Eye (tissue), 1 donor: Measurements from ENCODE around the gene NXPH4.

Experiments used
- DNase-seq: peaks from one replicate; pipeline ENCODE4 v3.0.0-alpha.2; 2015

Gene NXPH4

DNA sequence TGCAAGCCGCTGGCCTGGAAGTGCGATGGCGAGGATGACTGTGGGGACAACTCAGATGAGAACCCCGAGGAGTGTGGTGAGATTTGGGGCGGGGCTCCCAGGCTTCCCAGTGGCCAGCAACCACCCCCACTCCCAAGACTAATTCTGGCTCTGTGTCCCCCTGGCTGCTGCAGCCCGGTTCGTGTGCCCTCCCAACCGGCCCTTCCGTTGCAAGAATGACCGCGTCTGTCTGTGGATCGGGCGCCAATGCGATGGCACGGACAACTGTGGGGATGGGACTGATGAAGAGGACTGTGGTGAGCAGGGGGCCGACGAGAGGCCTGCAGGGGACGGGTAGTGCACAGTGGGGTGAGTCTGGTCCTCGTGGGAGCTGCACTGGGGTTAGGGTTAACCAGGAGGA lies 12.1 kb upstream of the NXPH4 start:
- no peak for DNase-seq

DNA sequence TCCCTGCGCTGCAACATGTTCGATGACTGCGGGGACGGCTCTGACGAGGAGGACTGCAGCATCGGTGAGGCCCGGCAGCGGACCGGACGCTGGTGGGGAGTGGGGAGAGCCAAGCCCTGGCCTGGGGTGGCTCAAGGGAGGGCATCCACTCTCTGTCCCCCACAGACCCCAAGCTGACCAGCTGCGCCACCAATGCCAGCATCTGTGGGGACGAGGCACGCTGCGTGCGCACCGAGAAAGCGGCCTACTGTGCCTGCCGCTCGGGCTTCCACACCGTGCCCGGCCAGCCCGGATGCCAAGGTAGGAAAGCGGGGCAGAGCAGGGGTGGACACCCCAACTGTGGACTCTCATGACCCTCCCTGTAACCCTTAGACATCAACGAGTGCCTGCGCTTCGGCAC lies 11.4 kb upstream of the NXPH4 start:
- DNase-seq: no peak

DNA sequence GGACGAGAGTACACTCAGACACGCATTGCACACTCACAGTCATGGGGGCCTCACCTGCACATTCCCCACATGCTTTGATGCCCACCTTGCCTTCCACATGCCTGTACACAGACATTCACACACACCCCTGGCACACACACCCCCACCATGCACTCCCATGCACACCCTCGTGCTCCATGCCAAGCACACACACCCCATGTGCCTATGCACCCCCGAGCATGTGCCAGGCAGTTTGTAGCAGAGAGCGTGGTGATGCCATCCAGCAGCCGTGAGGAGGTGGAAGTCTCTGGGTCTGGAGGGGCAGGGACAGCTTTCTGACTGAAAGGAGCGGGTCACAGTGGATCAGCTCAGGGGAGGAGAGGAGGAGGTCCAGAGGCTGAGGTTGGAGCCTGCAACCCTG lies 10.7 kb upstream of the NXPH4 start:
- no peak for DNase-seq

DNA sequence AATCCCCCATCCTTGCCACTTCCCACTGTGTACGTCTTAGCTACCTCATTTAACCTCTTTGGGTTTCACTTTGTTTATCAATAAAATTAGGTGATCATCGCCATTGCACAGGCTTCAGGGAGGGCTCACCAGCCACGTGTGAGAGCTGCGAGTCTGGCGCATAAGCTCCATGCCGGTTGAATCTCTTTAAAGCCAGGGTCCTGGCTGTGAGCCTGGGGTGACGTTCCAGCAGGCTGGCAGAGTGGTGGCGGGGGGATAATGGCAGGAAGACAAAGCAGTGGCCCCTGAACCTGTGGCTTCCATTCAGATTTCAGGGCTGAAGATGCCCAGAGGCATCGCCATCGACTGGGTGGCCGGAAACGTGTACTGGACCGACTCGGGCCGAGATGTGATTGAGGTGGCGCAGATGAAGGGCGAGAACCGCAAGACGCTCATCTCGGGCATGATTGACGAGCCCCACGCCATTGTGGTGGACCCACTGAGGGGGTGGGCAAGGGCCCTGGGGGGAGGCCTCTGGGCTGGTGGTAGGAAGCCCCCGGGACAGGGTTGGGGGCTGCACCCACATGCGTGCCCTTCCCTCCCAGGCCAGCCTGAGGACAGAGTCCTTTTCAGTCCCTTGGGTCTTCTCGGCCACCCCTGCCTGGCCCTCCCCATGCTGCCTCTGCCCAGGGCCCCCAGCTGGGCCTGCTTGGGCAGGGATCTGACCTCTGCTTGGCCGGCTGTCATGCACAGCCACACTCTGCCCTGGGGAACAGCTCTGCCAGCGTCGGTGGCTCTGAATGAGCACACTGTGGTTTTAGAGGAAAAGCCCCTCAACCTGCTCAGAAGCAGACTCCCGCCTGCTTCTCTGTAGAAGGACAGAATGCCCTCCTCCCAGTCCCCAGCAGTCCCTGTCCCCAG lies 8.6 kb upstream of the NXPH4 start:
- DNase-seq: no peak

DNA sequence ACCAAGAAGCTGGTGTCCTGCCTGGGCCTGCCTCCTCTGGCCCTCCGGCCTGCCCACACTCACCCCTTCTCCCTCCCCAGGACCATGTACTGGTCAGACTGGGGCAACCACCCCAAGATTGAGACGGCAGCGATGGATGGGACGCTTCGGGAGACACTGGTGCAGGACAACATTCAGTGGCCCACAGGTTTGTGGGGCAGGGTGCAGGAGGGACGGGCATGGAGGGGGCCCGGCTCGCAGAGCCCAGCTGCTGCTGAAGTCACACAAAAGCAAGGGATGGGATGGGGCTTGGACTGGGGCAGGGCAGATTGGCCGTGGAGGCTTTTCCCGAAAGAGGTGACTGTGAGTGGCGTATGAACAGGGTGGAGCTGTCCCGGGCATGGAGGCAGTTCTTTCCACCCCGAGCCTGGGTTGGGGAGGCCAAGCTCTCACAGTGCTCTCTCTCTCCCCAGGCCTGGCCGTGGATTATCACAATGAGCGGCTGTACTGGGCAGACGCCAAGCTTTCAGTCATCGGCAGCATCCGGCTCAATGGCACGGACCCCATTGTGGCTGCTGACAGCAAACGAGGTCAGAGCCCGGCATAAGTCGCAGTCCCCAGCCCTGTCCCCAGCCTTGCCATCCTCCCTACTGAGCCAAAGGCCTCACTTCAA lies 7.8 kb upstream of the NXPH4 start:
- DNase-seq: no peak

DNA sequence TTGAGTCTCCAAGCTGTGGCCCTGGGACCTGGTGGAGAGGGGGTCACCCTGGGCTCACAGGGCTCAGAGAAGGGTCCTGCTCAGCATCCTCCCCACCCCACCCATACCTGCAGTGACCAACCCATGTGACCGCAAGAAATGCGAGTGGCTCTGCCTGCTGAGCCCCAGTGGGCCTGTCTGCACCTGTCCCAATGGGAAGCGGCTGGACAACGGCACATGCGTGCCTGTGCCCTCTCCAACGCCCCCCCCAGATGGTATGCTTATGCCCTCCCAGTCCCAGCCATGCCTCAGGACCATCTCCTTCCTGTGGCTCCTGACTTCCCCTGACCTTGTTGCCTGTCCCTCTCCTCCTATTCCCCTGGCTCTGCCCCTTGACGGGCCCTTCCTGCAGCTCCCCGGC lies 6.7 kb upstream of the NXPH4 start:
- no peak for DNase-seq

DNA sequence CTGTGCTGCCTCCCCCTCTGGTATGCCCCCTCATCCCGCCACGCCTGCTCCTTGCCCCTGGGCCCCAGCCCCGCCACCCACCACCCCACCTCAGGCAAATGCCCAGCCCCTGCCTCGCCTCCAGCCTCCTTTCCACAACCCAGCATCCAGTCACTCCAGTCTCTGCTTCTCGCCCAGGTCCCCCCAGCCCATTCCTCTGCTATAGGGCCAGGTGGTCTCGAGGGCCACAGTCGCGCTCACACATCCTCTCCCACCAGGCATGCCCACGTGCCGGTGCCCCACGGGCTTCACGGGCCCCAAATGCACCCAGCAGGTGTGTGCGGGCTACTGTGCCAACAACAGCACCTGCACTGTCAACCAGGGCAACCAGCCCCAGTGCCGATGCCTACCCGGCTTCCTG lies 6.1 kb upstream of the NXPH4 start:
- DNase-seq: no peak

DNA sequence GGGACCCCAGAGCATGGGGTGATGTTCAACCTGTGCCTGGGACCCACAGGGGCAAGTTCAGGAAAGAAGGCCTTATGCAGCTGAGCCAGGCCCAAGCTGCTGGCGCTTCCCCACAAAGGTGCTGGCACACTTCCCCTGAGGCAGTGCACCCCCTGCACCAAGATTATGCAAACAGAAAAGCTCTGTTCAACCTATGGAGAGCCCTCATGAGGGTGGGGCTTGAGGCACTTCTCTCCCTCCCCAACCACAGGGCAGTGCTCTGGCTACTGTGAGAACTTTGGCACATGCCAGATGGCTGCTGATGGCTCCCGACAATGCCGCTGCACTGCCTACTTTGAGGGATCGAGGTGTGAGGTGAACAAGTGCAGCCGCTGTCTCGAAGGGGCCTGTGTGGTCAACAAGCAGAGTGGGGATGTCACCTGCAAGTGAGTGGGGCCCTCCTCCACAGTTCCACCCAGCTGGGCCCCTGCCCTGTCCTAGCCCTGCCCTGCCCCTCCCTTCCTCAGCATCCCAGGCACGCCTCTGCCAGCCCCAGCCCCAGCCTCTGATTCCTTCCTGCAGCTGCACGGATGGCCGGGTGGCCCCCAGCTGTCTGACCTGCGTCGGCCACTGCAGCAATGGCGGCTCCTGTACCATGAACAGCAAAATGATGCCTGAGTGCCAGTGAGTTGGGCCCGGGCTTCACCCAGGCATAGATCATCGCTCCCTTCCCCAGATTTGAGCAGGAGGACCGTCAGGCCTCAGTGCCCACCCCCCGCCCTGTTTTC lies 5.5 kb upstream of the NXPH4 start:
- DNase-seq: no peak

DNA sequence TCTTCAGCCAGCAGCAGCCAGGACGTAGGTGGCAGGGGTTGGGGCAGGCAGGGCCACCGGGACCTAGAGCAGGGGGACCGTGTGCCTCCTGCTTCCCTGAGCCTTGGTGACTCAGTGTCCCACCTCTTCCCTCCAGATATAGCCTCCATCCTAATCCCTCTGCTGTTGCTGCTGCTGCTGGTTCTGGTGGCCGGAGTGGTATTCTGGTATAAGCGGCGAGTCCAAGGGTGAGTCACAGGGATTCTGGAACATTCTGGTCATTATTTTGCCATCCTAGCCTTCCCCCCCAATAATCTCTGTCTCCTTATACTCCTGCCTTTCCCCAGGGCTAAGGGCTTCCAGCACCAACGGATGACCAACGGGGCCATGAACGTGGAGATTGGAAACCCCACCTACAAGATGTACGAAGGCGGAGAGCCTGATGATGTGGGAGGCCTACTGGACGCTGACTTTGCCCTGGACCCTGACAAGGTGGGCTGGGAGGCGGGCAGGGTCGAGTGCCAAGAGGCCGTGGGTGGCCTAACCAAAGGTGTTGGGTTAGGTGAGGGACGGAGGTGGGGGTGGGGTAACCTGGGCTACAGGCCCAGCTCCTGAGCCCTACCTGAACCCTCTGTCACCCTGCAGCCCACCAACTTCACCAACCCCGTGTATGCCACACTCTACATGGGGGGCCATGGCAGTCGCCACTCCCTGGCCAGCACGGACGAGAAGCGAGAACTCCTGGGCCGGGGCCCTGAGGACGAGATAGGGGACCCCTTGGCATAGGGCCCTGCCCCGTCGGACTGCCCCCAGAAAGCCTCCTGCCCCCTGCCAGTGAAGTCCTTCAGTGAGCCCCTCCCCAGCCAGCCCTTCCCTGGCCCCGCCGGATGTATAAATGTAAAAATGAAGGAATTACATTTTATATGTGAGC lies 4.5 kb upstream of the NXPH4 start:
- DNase-seq: no peak

DNA sequence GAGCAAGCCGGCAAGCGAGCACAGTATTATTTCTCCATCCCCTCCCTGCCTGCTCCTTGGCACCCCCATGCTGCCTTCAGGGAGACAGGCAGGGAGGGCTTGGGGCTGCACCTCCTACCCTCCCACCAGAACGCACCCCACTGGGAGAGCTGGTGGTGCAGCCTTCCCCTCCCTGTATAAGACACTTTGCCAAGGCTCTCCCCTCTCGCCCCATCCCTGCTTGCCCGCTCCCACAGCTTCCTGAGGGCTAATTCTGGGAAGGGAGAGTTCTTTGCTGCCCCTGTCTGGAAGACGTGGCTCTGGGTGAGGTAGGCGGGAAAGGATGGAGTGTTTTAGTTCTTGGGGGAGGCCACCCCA lies 3.9 kb upstream of the NXPH4 start:
- peak; percentile 5 for DNase-seq

DNA sequence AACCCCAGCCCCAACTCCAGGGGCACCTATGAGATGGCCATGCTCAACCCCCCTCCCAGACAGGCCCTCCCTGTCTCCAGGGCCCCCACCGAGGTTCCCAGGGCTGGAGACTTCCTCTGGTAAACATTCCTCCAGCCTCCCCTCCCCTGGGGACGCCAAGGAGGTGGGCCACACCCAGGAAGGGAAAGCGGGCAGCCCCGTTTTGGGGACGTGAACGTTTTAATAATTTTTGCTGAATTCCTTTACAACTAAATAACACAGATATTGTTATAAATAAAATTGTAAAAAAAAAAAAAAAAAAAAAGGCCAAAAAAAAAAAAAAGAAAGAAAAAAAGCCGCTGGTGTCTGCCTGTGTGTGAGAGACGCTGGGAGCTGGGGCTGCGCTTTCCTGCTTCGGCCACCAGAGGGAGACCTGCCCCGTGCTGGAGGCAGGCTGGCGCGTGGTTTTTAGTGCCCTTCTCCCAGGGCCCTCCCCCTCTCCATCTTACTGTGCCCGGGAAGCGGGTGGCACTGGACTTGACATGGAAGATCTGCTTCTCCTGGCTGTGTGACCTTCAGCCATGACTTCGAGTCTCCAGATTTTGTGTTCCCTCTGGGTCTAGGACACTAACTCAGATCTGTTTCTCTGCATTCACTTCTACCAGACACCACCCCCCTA lies 3.4 kb upstream of the NXPH4 start:
- peak; percentile 95 for DNase-seq

DNA sequence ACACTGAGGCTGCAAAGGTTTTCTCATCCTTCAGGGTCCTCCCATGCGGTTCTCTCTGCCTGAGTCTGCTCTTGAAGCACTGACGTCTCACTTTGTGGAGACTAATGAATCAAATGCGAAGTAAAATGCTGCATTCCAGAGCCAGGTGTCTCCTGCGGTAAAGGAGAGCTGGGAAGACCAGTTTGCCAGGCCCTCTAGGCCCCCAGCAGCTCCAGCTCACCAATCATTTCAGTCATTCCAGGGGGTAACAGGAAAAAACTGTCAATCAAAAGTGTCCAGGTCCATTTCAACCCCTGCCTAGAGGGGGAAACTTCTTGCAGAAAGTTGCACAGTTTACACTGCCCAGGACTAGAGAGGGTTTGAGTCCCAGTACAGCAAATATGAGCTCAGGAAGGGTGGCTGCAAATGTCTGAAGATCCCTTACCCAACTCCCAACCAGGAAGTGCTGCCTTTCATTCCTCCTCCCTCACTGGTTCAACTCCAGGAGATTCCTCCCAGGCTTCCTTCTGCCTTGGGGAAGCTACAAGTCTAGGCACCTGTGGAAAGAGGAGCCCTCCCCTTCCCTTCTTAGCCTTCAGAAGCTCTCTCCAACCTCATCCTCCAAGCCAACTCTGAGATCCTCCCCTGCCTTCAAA lies 2.7 kb upstream of the NXPH4 start:
- DNase-seq: no peak

DNA sequence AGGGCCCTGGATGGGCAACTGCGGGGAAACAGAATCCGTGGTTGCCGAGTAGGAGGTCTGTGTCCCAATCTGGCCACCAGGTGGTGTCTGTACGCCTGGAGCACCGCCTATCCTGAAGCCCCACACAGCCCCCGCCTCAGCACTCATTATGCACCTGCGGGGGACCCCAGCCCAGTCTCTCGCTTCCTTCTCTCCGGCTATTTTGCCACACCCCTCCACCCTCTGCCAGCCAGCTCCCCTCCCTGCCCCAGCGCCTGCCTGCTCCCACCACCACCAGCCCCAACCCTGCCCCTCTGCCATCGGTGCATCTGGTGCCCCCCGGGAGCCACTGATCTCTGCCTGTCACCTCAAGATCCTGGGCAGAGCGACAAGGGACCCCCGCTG lies 2.2 kb upstream of the NXPH4 start:
- peak; percentile 86 for DNase-seq

DNA sequence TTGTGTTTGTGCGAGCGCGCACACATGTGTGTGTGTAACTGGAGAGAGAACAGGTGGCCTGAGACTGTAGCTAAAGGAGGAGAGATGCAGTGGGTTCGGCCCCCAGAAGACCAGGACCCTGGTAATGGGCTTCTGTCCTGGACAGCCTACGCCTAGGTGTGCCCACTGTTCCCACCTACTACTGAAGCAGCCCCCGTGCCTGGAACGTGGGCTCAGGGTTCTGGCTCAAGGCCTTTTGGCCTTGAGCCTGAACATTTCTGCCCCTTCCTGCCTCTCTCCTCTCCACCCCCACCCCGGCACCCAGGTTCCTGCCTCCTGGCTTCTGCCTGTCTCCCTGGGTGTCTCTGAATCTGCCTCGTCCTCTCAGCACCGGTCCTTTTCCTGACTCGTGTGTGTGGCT lies 1.5 kb upstream of the NXPH4 start:
- DNase-seq: peak; percentile 48

DNA sequence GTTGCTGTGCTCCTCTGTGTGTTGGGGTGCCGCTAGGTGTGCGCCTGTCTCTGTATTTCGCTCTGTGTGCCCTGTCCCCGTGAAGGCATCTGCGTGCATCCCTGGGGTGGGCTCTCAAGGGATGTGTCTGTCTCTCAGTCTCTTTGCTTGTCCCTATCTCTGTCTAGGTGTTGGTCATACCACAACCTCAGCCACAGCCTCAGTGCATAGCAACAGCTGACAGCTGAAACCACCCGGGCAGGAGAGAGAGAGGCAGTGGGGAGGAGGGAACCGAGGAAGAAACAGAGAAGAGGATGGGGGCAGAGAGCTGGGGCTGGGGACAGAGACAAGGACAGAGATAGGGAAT lies 953 bp upstream of the NXPH4 start:
- DNase-seq: peak; percentile 55

DNA sequence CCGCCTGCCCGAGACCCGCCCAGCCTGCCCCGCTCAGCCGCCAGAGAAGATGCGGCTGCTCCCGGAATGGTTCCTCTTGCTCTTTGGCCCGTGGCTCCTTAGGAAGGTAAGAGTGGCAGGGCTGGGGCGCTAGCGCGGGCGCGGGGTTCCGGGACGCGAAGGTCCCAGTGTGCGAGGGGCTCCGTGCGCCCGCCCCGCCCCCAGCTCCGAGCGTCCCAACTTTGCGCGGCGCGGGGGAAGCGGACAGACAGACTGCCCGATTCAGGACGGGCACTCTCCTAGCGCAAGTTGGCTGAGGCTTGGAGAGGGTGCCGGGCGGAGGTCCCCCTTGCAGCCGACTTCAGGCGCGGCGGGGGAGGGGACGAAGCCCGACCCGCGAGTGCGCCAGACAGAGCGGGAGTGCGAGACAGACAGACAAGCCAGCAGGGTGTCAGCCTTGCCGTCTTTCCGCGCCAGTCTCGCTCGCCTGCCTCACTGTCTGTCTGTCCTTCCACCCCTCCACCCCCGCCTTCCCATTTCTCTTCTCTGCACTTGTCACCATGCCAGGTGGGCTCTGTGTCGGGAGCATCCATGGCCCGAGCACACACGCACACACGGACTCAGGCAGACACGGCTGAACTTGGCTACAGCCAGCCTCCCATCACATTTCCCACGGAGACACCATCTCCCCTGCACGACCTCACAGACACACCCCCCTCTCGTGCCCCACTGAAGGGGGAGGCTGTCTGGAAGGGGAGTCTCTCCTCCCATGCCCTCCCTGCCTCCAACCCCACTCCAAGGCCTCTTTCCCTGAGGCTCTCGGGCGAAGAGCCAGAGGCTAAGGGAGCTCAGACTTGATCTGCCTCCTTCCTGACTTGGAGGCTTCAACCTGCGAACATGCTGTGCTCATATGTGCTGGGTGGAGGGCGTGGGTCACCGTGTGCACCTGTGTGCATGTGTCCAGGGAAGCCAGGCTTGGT lies 606 bp downstream of the NXPH4 start:
- DNase-seq: peak; percentile 70

DNA sequence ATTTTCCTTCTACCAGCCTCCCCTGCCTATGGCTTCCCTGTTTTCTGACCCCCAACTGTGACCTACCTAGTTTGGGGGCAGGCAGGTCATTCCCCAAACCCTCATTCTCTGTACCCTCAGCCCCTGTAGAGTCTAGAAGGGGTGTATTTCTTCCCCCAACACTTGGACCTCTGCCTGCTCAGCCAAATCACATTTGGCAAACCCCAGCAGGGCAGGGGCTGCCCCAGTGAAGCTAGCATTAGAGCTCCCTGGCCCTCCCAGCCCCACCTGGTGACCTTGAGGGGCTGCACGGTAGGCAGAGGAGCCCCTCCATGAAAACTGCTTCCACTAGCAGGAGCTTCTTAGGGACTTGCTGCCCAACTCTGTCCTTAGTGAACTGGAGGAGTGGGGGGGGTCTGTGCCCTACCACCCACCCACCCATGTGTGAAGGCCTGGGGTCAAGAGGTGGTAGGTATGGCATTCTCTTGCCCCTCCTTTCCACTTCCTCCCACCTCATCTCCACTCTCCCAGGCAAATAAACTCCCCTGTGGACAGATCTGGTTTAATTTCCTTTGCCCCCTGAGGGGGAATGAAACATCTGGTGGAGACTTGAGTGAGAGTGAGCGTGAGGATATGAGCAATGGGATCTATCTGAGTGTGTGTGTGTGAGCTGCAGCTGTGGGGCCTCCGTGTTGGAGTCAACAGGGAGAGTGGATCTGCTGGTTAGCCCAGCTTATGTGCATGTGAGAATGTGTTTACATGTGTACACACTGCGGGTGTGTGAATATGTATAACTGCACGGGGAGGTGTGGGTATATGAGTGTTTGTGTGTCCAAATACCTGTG lies 1.6 kb downstream of the NXPH4 start:
- DNase-seq: peak; percentile 46

DNA sequence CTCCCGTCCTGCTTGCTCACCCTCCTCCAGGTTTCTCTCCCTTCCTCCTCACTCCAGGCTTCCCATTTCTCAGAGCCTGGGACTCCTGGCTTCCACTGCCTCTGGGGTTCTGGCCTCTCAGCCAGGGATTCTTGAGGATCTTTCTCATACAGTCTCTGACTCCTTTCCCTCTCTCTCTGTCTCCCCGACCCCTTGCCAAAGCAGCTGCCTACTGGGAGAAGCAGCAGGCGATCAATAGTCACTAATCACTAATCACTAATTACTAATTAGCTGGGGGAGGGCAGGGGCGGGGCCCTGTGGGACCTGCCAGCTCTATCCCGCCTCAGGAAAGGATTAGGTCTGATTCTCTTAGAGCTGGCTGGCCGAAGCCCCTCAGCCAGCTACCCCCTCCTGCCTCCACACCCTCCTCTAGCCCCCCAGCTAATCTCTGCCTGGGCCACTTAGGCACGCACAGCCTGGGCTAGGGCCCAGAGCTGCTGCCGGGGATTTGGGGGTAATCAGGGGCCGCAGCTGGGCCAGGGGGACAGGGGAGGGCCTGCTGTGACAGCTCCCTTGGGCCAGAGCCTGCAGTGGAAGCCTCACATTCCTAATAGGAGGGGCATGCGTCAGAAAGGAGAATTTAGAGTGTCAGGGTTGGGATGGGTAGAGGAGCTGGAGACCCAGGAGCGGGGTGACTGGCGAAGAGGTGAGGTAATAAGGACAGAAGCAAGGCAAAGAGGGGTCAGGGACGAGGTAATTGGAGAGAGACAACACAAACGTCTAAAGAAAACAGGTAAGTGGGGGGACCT lies 2.8 kb downstream of the NXPH4 start:
- peak; percentile 53 for DNase-seq
